Measurements from ENCODE around the gene THEMIS. TPM values are rescaled to one million over a fixed set of nuclear protein-coding genes. Genes with fewer than 3 reads are reported as not detected.

The THEMIS gene
- total and polyA plus RNA-seq, 2 of the 4 experiments (the other 2 are of a cell fraction), result not detected

DNA sequence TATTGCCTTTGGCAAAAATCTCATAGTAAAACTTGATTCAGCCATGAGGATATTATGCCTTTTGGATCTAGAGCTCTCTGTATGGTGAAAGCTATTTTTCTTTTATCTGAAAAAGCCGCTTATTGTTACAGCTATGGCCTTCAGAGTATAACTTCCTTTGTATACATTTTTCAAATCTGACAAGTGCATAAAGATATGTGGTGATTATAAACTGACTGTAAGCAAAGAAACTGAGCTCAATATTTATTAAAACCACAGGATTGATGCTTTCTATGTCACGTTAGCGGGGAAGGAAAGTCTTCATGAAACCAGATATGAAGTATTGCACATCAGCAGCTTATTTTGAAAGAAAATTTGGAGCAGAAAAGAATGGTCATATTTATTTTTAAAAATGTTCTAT, 151.8 kb downstream of the THEMIS start:
- Histone ChIP-seq H3K4me1 (ENCODE audit: control insufficient read depth, insufficient read depth, low read length) (no peaks in the 10 kb centered on the region), H3K18ac (ENCODE audit: low read depth, low read length) (no peak overlapping the region), H2BK15ac (ENCODE audit: low read depth, low read length) (no peak overlapping the region), H2BK5ac (ENCODE audit: low read depth, low read length, poor library complexity, severe bottlenecking) (peak overlapping the region; percentile 40), H3K14ac (replicated peaks; ENCODE audit: low read depth, low read length) (no peak overlapping the region), H2BK120ac (ENCODE audit: low read depth, low read length) (no peak overlapping the region), H3K27ac (ENCODE audit: insufficient read depth, low read length) (no peak overlapping the region), H3K4me3 (ENCODE audit: insufficient read depth, low read depth, low read length) (no peak overlapping the region), H2BK20ac (ENCODE audit: low read depth, low read length) (no peak overlapping the region), H3K23ac (ENCODE audit: low read depth, low read length) (no peak overlapping the region), H3K36me3 (ENCODE audit: control insufficient read depth, insufficient read depth, low read length) (no peaks in the 10 kb centered on the region), H2AK5ac (ENCODE audit: low read depth, low read length) (no peak overlapping the region), H4K8ac (ENCODE audit: low read depth in 2 of 2, low read length in 2 of 2) (no peak overlapping the region), H3K4ac (ENCODE audit: low read depth, low read length) (no peak overlapping the region), H2AFZ (replicated peaks; ENCODE audit: low read length, poor library complexity) (no peak overlapping the region), H3K9me1 (ENCODE audit: insufficient read depth, low read length) (no peaks in the 10 kb centered on the region), H3K4me2 (ENCODE audit: low read depth, low read length) (0 out of 2 replicates have a peak overlapping the region, but pooled peaks have one; percentile 31), H4K5ac (ENCODE audit: low read depth, low read length) (no peak overlapping the region), H3K9ac (ENCODE audit: low read depth, low read length) (no peak overlapping the region), H3K9me3 (ENCODE audit: control insufficient read depth, insufficient read depth, low read length) (no peaks in the 10 kb centered on the region), H4K20me1 (ENCODE audit: insufficient read depth, low read length) (no peaks in the 10 kb centered on the region), H3K56ac (ENCODE audit: extremely low read depth, insufficient read depth, low read length) (no peak overlapping the region), H3K27me3 (ENCODE audit: control insufficient read depth, insufficient read depth, low read length) (no peaks in the 10 kb centered on the region), H4K91ac (ENCODE audit: insufficient read depth, low read depth, low read length) (no peak overlapping the region), H3K79me1 (ENCODE audit: low read depth in 1 of 2, low read length in 2 of 2) (no peaks in the 10 kb centered on the region), H2AK9ac (replicated peaks; ENCODE audit: low read depth, low read length, poor library complexity) (no peak overlapping the region)
- TF ChIP-seq RCOR1 (IDR thresholded peaks at IDR 0.05; ENCODE audit: insufficient replicate concordance, low read length) (no peak), RFX5 (IDR thresholded peaks at IDR 0.05; ENCODE audit: low read depth, low read length) (no peak), FOS (IDR thresholded peaks at IDR 0.05; ENCODE audit: low read depth, low read length) (no peak), RAD21 (IDR thresholded peaks at IDR 0.05; ENCODE audit: low read length) (no peak), CHD1 (IDR thresholded peaks at IDR 0.05; ENCODE audit: low read depth, low read length) (no peak), MAFK (IDR thresholded peaks at IDR 0.05; ENCODE audit: low read depth, low read length) (no peak), CEBPB (IDR thresholded peaks at IDR 0.05; ENCODE audit: low read depth, low read length) (0 out of 2 replicates have a peak, but pooled peaks have one; percentile 3), POLR2A (IDR thresholded peaks at IDR 0.05; ENCODE audit: low read depth, low read length) (no peak), BHLHE40 (IDR thresholded peaks at IDR 0.05; ENCODE audit: low read depth, low read length) (0 out of 2 replicates have a peak, but pooled peaks have one; percentile 31), MAZ (IDR thresholded peaks at IDR 0.05; ENCODE audit: borderline replicate concordance, low read depth, low read length) (no peak), SMC3 (IDR thresholded peaks at IDR 0.05; ENCODE audit: low read depth, low read length) (no peak)
- TF ChIP-seq, protein P1, sequence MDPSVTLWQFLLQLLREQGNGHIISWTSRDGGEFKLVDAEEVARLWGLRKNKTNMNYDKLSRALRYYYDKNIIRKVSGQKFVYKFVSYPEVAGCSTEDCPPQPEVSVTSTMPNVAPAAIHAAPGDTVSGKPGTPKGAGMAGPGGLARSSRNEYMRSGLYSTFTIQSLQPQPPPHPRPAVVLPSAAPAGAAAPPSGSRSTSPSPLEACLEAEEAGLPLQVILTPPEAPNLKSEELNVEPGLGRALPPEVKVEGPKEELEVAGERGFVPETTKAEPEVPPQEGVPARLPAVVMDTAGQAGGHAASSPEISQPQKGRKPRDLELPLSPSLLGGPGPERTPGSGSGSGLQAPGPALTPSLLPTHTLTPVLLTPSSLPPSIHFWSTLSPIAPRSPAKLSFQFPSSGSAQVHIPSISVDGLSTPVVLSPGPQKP (IDR thresholded peaks at IDR 0.05; ENCODE audit: borderline replicate concordance, low read depth, low read length), result no peak
- TF ChIP-seq, protein P2, sequence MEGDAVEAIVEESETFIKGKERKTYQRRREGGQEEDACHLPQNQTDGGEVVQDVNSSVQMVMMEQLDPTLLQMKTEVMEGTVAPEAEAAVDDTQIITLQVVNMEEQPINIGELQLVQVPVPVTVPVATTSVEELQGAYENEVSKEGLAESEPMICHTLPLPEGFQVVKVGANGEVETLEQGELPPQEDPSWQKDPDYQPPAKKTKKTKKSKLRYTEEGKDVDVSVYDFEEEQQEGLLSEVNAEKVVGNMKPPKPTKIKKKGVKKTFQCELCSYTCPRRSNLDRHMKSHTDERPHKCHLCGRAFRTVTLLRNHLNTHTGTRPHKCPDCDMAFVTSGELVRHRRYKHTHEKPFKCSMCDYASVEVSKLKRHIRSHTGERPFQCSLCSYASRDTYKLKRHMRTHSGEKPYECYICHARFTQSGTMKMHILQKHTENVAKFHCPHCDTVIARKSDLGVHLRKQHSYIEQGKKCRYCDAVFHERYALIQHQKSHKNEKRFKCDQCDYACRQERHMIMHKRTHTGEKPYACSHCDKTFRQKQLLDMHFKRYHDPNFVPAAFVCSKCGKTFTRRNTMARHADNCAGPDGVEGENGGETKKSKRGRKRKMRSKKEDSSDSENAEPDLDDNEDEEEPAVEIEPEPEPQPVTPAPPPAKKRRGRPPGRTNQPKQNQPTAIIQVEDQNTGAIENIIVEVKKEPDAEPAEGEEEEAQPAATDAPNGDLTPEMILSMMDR (conservative IDR thresholded peaks at IDR 0.05; ENCODE audit: low read depth, low read length), result no peak
- no TSS peak for BruUV-seq (replicated peaks)
- dilution Hi-C loops (cut with HindIII; ENCODE audit: low sequenced_read_pairs, unreplicated experiment) (no loop called here), intact Hi-C loops (cut with micrococcal nuclease) (no loop called here), in situ Hi-C loops (cut with MboI; ENCODE audit: low sequenced_read_pairs) (no loop called here)
- peak; percentile 86 for ATAC-seq (ENCODE audit: low read depth)
- no CpG with 5 or more reads among the region's 3 CpGs for WGBS, 2 experiments (ENCODE audit: extremely low coverage in 2 of 2, insufficient read length in 1 of 2)
- CTCF ChIA-PET, result interaction anchor here (0.6 to 0.7 kb wide), 2 partner anchors 18 to 612 kb away, joined by 3 to 4 read pairs; no protein-coding TSS in a partner anchor
- POLR2A ChIA-PET (ENCODE audit: unreplicated experiment), result no interaction called here
- DNase-seq, result peak; percentile 63

Measured in IMR-90 (cell line).